ENCODE results near the gene RNASE1. TPM values are rescaled to one million over a fixed set of nuclear protein-coding genes. Genes with fewer than 3 reads are reported as not detected.

The RNASE1 gene
- not detected in 2 replicates for total RNA-seq

GRCh38 chr14:20802341-20803084 is at the start of gene RNASE1:
RNASE1 (minus strand) TSS chr14:20802844; CDS start chr14:20802068, 776 bp downstream.

Other genes with a start within 250 kb of the RNASE1 start
- not detected in 2 replicates for gene RNASE9, start 241.8 kb downstream of the RNASE1 start, total RNA-seq
- gene RNASE11, start 214.8 kb downstream of the RNASE1 start, total RNA-seq = not detected in 2 replicates
- not detected in 2 replicates for gene RNASE12, start 211.5 kb downstream of the RNASE1 start, total RNA-seq
- gene OR6S1, start 161.2 kb downstream of the RNASE1 start, total RNA-seq = not detected in 2 replicates
- gene RNASE4, start 118.3 kb downstream of the RNASE1 start, total RNA-seq = 26.6 and 29.3 TPM in 2 replicates
- gene ANG, start 114.1 kb downstream of the RNASE1 start, total RNA-seq = 6.7 and 7.3 TPM in 2 replicates
- not detected in 2 replicates for gene EDDM3A, start 57.0 kb downstream of the RNASE1 start, total RNA-seq
- not detected in 2 replicates for gene EDDM3B, start 34.4 kb downstream of the RNASE1 start, total RNA-seq
- gene RNASE6, start 21.6 kb downstream of the RNASE1 start, total RNA-seq = not detected in 2 replicates
- gene RNASE3, start 88.5 kb upstream of the RNASE1 start, total RNA-seq = not detected in 2 replicates
- not detected in 2 replicates for gene RNASE2, start 152.6 kb upstream of the RNASE1 start, total RNA-seq
- gene METTL17, start 187.1 kb upstream of the RNASE1 start, total RNA-seq = 42.5 and 59.8 TPM in 2 replicates
- 0.17 TPM in 1 of 2 replicates, not detected in the other for gene SLC39A2, start 196.4 kb upstream of the RNASE1 start, total RNA-seq
- gene NDRG2, start 222.2 kb upstream of the RNASE1 start, total RNA-seq = 0.17 and 0.44 TPM in 2 replicates
- under 0.01 TPM in 1 of 2 replicates, not detected in the other for gene TPPP2, start 227.4 kb upstream of the RNASE1 start, total RNA-seq
- not detected in 2 replicates for gene RNASE13, start 232.0 kb upstream of the RNASE1 start, total RNA-seq
- gene RNASE7, start 239.5 kb upstream of the RNASE1 start, total RNA-seq = 0.17 TPM in 1 of 2 replicates, not detected in the other